K562 (cell line): ENCODE measurements around the gene CD96. TPM values are rescaled to one million over a fixed set of nuclear protein-coding genes. Genes with fewer than 3 reads are reported as not detected.

Source experiments
- ATAC-seq: fragments of 200-7000 bp; cut with Tn5 transposase; 3 replicates; pipeline ENCODE4 v1.9.1; 2020; ENCODE audit warnings: moderate library complexity
- BruUV-seq: library from RNA; stranded (reverse); fragments of 400-500 nt; replicated peaks from 2 replicates; lab custom pipeline; 2021; lab: Mats Ljungman, UMichigan
- CTCF ChIA-PET: fragments of 300-600 bp; formaldehyde crosslinking; extraction: SDS; loops from one replicate; lab custom pipeline; 2021; ENCODE audit warnings: low intra/inter-chr PET ratio; lab: Yijun Ruan, JAX
- POLR2A ChIA-PET: fragments of 300-600, 350-650 bp; sonication (Branson Sonifier 250); formaldehyde crosslinking; extraction: SDS; loops from one replicate; lab custom pipeline; 2021; ENCODE audit warnings: antibody characterized with exemption, inconsistent platforms; lab: Yijun Ruan, JAX
- DNase-seq, 4 experiments: peaks; one replicate each; pipeline versions ENCODE4 v3.0.0 to v3.0.0-alpha.2; 2011 to 2018; ENCODE audit warnings: low spot score in 3 of 4, mixed read lengths in 3 of 4; ENCODE audit errors: extremely low read depth in 1 of 4
- FAIRE-seq: peaks from 2 replicates; lab custom pipeline; 2011; peaks lifted over from hg19 to GRCh38; lab: Jason Lieb, UNC
- H2AFZ ChIP-seq: 2 replicates; pipeline ENCODE4 v1.6.0; 2011; ENCODE audit warnings: low read depth, low read length, control low read depth, inconsistent platforms
- H3K27ac ChIP-seq: fragments of 200-600 bp; 3 replicates; pipeline ENCODE4 v1.8.0; 2011; ENCODE audit warnings: low read depth, mild to moderate bottlenecking, control low read depth, inconsistent platforms, low read length, moderate library complexity, mixed read lengths; ENCODE audit errors: extremely low read depth
- H3K27me3 ChIP-seq, 2 experiments: fragments of 300-600 bp in 1 of 2; 2 replicates in 1 of 2; 3 replicates in 1 of 2; pipeline versions ENCODE4 v1.6.0 to v1.8.0; 2011; ENCODE audit warnings: inconsistent platforms in 2 of 2, low read length in 2 of 2, mild to moderate bottlenecking in 1 of 2, mixed read lengths in 1 of 2, moderate library complexity in 1 of 2; ENCODE audit not compliant: control insufficient read depth in 2 of 2, insufficient read depth in 2 of 2
- H3K36me3 ChIP-seq: fragments of 300-600 bp; 3 replicates; pipeline ENCODE4 v1.8.0; 2011; ENCODE audit warnings: mild to moderate bottlenecking, low read length, inconsistent platforms; ENCODE audit not compliant: control insufficient read depth, insufficient read depth
- H3K4me1 ChIP-seq, 2 experiments: fragments of 200-600 bp in 1 of 2; replicated peaks in 1 of 2; 2 replicates in 1 of 2; 3 replicates in 1 of 2; pipeline versions ENCODE4 v1.5.1 to v1.8.0; 2011; ENCODE audit warnings: inconsistent platforms in 2 of 2, low read length in 2 of 2, mild to moderate bottlenecking in 1 of 2, mixed read lengths in 1 of 2, moderate library complexity in 1 of 2; ENCODE audit not compliant: control insufficient read depth in 2 of 2, insufficient read depth in 2 of 2
- H3K4me2 ChIP-seq: 2 replicates; pipeline ENCODE4 v1.6.1; 2011; ENCODE audit warnings: low read length, control low read depth, inconsistent platforms, mixed read lengths; ENCODE audit not compliant: insufficient read depth
- H3K4me3 ChIP-seq: fragments of 200-600 bp; sonication (generic), shearing (Covaris generic); 2 replicates; pipeline ENCODE4 v1.5.1; 2016; ENCODE audit warnings: control low read depth, inconsistent platforms
- H3K79me2 ChIP-seq: fragments of 200-600 bp; 3 replicates; pipeline ENCODE4 v1.8.0; 2011; ENCODE audit warnings: low read length, inconsistent platforms; ENCODE audit not compliant: control insufficient read depth, insufficient read depth
- H3K9ac ChIP-seq, 2 experiments: 2 replicates each; pipeline versions ENCODE4 v1.6.0 to v1.6.1; 2011; ENCODE audit warnings: low read depth in 2 of 2, low read length in 2 of 2, control low read depth in 1 of 2, inconsistent platforms in 1 of 2, mild to moderate bottlenecking in 1 of 2, mixed read lengths in 1 of 2; ENCODE audit not compliant: insufficient read depth in 1 of 2
- H3K9me1 ChIP-seq: one replicate; pipeline ENCODE4 v1.6.0; 2011; ENCODE audit warnings: inconsistent platforms, mild to moderate bottlenecking, low read length, moderate library complexity; ENCODE audit not compliant: control insufficient read depth, insufficient read depth
- H3K9me3 ChIP-seq: replicated peaks from 2 replicates; pipeline ENCODE4 v1.5.1; 2011; ENCODE audit warnings: low read depth, low read length, inconsistent platforms; ENCODE audit not compliant: control insufficient read depth, insufficient read depth
- H4K20me1 ChIP-seq: replicated peaks from 2 replicates; pipeline ENCODE4 v1.6.1; 2011; ENCODE audit warnings: low read length, inconsistent platforms, mixed read lengths; ENCODE audit not compliant: control insufficient read depth, insufficient read depth
- CREB1 ChIP-seq, 2 experiments: sonication (generic) in 1 of 2; formaldehyde crosslinking in 1 of 2; IDR thresholded peaks; 2 replicates each; pipeline versions ENCODE4 v1.6.1 to v1.8.0; 2012 to 2022; ENCODE audit warnings: inconsistent platforms in 1 of 2, mild to moderate bottlenecking in 1 of 2, missing genetic modification reagents in 1 of 2, moderate library complexity in 1 of 2
- ELF4 ChIP-seq: fragments of 450-650 bp; formaldehyde crosslinking; IDR thresholded peaks from 2 replicates; pipeline ENCODE4 v1.4.0; 2022; ENCODE audit warnings: missing genetic modification characterization
- FOSL1 ChIP-seq: fragments of 200-800 bp; sonication (Bioruptor generic); conservative IDR thresholded peaks from 2 replicates; pipeline ENCODE4 v1.6.1; 2016; ENCODE audit warnings: missing genetic modification characterization, missing compliant biosample characterization
- HMG20A ChIP-seq: fragments of 450-650 bp; formaldehyde crosslinking; conservative IDR thresholded peaks from 2 replicates; pipeline ENCODE4 v1.4.0; 2020; ENCODE audit warnings: mild to moderate bottlenecking, mixed read lengths
- MEIS2 ChIP-seq: fragments of 450-650 bp; IDR thresholded peaks from 2 replicates; pipeline ENCODE4 v1.6.1; 2014; ENCODE audit warnings: mild to moderate bottlenecking; ENCODE audit not compliant: partially characterized antibody
- MTA3 ChIP-seq: fragments of 450-650 bp; formaldehyde crosslinking; IDR thresholded peaks from 2 replicates; pipeline ENCODE4 v1.6.1; 2017; ENCODE audit warnings: mild to moderate bottlenecking, borderline replicate concordance
- RB1 ChIP-seq: fragments of 450-650 bp; IDR thresholded peaks from 2 replicates; pipeline ENCODE4 v1.6.1; 2017; ENCODE audit warnings: low read depth, mild to moderate bottlenecking
- SIX5 ChIP-seq, 2 experiments: IDR thresholded peaks; 2 replicates each; pipeline ENCODE4 v1.6.1; 2011; ENCODE audit warnings: low read length in 2 of 2, borderline replicate concordance in 1 of 2, low read depth in 1 of 2, mild to moderate bottlenecking in 1 of 2, moderate library complexity in 1 of 2; ENCODE audit not compliant: insufficient read depth in 1 of 2
- SMARCB1 ChIP-seq: IDR thresholded peaks from 2 replicates; pipeline ENCODE4 v1.6.1; 2011; ENCODE audit warnings: improper control_type of control experiment, low read depth; ENCODE audit not compliant: insufficient read length
- STAT5B ChIP-seq: fragments of 250-450 bp; sonication (Bioruptor Pico); IDR thresholded peaks from 2 replicates; pipeline ENCODE4 v1.8.0; 2021; ENCODE audit warnings: mild to moderate bottlenecking, inconsistent platforms
- ZNF253 ChIP-seq: fragments of 250-450 bp; sonication (Bioruptor Pico); conservative IDR thresholded peaks from 2 replicates; pipeline ENCODE4 v1.6.1; 2021; ENCODE audit warnings: mild to moderate bottlenecking
- WGBS: fragments of 100-300 bp; shearing (Covaris generic); methylation state at CpG from one replicate; pipeline ENCODE4 v1.1.6; 2016; ENCODE audit warnings: low coverage, mixed read lengths; ENCODE audit not compliant: insufficient coverage; ENCODE audit errors: missing lambda C conversion rate; 5-methylcytosine and 5-hydroxymethylcytosine counted together
- in situ Hi-C: fragments of 300-500 bp; cut with MboI; formaldehyde crosslinking; loops from 4 replicates; pipeline ENCODE4 v1.15.0; 2018; ENCODE audit warnings: inconsistent platforms, mixed read lengths
- intact Hi-C: fragments of 100-400 bp; cut with micrococcal nuclease; formaldehyde crosslinking; loops from 2 replicates; pipeline ENCODE4 v1.14.2; 2022
- polyA plus RNA-seq, 8 experiments: library from polyadenylated mRNA; depleted of rRNA in 4 of 8; stranded (reverse) in 5 of 8; unstranded in 3 of 8; fragments of >200 nt; fragmentation: Nextera tagmentation in 2 of 8; fragmentation: Illumina TruSeq in 1 of 8; extraction: Ambion mirVana in 2 of 8; extraction: Trizol in 1 of 8; gene quantifications; 2 replicates each; pipeline versions ENCODE4 v1.2.1 to v1.2.3, GENCODE V29; 2011 to 2014; ENCODE audit warnings: inconsistent platforms in 1 of 8, missing spikeins in 1 of 8
- total RNA-seq, 7 experiments: library from RNA; depleted of rRNA in 6 of 7; stranded (reverse); fragments of >200 nt in 6 of 7; fragmentation: Illumina TruSeq in 2 of 7; extraction: Trizol in 2 of 7; gene quantifications; 2 replicates each; pipeline versions ENCODE4 v1.2.1 to v1.2.3, GENCODE V29; 2011 to 2021; ENCODE audit warnings: low replicate concordance in 1 of 7
- TF ChIP-seq, protein P1 (sequence below): fragments of 250-450 bp; sonication (Bioruptor Pico); IDR thresholded peaks from 2 replicates; pipeline ENCODE4 v1.5.0; 2021; ENCODE audit warnings: mild to moderate bottlenecking, moderate library complexity
- TF ChIP-seq, protein P2 (sequence below): sonication (generic); formaldehyde crosslinking; IDR thresholded peaks from 2 replicates; pipeline ENCODE4 v1.8.0; 2022; ENCODE audit warnings: mild to moderate bottlenecking, missing genetic modification reagents
- TF ChIP-seq, protein P3 (sequence below): fragments of 450-650 bp; formaldehyde crosslinking; conservative IDR thresholded peaks from 2 replicates; pipeline ENCODE4 v1.4.0; 2022; ENCODE audit warnings: mild to moderate bottlenecking, missing genetic modification characterization

Gene CD96
- total and polyA plus RNA-seq, 9 of the 15 experiments (the other 6 are each of a cell fraction or from before 2014, with no cell fraction given): 0.32 to 5.7 (median 1.2) TPM

DNA sequence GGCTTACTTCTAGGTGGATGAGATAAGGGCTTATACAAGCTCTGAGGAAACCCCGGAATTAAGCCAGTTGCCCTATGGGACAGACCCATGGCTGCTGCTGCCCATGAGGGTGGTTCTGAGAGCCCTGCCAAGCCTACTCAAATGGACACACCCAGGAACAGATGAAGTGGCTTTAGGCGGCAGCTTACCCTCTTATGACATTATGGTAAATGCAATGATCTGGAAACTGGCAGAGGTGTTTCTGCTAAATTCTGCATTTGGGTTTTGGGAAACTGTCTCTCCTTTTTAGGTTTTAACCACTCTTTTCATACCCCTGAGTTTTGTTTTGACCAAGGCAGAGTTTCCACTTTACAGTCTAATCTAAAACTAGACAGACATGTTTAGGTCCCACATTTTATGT, 62.1 kb downstream of the CD96 start:
- no TSS peak for BruUV-seq
- DNase-seq (no peak), FAIRE-seq (no peak), ATAC-seq (no peak)
- CTCF ChIA-PET: no interaction called here
- Histone ChIP-seq H3K9me3 (no peaks in the 10 kb centered on the region), H3K4me2 (no peak overlapping the region), H3K4me3 (no peak overlapping the region), H2AFZ (no peak overlapping the region), H3K36me3 (no peaks in the 10 kb centered on the region), H3K27ac (no peak overlapping the region), H4K20me1 (no peaks in the 10 kb centered on the region), H3K9me1 (no peaks in the 10 kb centered on the region), H3K79me2 (no peaks in the 10 kb centered on the region), H3K4me1 (no peaks in the 10 kb centered on the region), H3K9ac (no peak overlapping the region), H3K27me3 (no peaks in the 10 kb centered on the region)
- POLR2A ChIA-PET: interaction anchor here (0.6 kb wide), 1 partner anchor 14 kb away, joined by 3 read pairs; no protein-coding TSS in a partner anchor
- 7% methylated on average over 2 of the region's 2 CpGs for WGBS
- in situ Hi-C loops (no loop called here), intact Hi-C loops (no loop called here)
- TF ChIP-seq, protein P1, sequence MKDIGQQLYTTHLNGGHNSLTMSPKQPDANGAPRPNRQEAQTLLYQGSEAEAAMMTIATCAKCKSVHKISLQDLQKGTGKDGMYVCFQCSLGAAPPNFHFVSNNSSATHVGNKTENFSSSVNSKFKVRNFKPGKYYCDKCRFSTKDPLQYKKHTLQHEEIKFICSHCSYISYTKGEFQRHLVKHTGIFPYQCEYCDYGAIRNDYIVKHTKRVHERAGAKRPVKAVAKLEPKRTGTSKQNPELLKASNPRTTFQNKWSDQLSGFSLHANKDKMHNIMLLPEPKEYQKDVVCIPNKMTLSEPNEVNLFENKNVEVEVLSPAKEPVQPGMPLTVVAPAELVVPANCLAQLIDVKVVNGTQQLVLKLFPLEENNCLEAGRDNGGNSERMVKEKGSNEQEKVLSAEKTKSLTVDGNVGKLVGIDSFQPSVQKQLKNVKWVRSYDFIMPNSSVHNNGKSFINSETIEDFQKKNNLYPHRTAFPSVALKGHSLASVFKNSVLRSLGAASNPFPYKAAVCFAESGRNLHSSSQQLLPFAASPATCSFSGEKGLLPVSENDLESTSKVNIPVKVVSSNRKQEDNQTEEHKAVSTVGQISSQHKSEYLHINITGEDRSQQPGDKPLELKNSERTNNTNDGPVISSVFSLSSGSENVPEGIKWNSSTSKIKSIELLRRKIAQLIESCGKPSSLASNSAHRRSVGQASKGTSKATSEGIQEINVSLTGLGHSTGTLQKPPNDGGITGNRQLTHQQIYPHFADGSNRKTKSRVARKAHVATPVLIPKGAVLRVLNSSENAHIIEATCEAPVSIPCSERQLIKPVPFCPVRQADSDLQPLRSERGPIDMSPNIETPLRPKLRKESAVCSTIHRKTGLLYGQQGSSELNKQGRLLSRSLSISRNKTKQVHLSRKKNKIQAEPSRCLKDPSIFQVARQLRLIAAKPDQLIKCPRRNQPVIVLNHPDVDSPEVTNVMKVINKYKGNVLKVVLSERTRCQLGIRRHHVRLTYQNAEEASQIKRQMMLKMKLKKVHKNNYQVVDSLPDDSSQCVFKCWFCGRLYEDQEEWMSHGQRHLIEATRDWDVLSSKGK: no peak
- TF ChIP-seq CREB1 (IDR thresholded peaks at IDR 0.05) (no peak), CREB1 (CRISPR knock-in tag; IDR thresholded peaks at IDR 0.05) (no peak), STAT5B (CRISPR knock-in tag) (no peak), SIX5 (IDR thresholded peaks at IDR 0.05; ENCODE audit: borderline replicate concordance in 1 of 2, insufficient read depth in 1 of 2, low read depth in 1 of 2, low read length in 2 of 2) (no peak), MEIS2 (no peak), MTA3 (no peak), HMG20A (CRISPR knock-in tag) (no peak), ELF4 (no peak), FOSL1 (tag) (no peak), ZNF253 (CRISPR knock-in tag) (no peak), SMARCB1 (no peak), RB1 (no peak)
- TF ChIP-seq, protein P2, sequence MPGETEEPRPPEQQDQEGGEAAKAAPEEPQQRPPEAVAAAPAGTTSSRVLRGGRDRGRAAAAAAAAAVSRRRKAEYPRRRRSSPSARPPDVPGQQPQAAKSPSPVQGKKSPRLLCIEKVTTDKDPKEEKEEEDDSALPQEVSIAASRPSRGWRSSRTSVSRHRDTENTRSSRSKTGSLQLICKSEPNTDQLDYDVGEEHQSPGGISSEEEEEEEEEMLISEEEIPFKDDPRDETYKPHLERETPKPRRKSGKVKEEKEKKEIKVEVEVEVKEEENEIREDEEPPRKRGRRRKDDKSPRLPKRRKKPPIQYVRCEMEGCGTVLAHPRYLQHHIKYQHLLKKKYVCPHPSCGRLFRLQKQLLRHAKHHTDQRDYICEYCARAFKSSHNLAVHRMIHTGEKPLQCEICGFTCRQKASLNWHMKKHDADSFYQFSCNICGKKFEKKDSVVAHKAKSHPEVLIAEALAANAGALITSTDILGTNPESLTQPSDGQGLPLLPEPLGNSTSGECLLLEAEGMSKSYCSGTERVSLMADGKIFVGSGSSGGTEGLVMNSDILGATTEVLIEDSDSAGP (CRISPR knock-in tag): no peak
- TF ChIP-seq, protein P3, sequence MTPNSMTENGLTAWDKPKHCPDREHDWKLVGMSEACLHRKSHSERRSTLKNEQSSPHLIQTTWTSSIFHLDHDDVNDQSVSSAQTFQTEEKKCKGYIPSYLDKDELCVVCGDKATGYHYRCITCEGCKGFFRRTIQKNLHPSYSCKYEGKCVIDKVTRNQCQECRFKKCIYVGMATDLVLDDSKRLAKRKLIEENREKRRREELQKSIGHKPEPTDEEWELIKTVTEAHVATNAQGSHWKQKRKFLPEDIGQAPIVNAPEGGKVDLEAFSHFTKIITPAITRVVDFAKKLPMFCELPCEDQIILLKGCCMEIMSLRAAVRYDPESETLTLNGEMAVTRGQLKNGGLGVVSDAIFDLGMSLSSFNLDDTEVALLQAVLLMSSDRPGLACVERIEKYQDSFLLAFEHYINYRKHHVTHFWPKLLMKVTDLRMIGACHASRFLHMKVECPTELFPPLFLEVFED (CRISPR knock-in tag): no peak
